Frontal cortex (tissue), 4 donors: Measurements from ENCODE around the gene TAS1R2. TPM values are rescaled to one million over a fixed set of nuclear protein-coding genes. Genes with fewer than 3 reads are reported as not detected.
"Not testable (repeated sequence)": the region's sequence is repeated elsewhere in the genome, so short reads cannot be mapped to it uniquely, and the experiment has no call there.

Experiments used
- DNase-seq, 2 donors: peaks; one replicate each; pipeline ENCODE4 v3.0.0; 2012; ENCODE audit warnings: low spot score in 2 of 2
- FAIRE-seq: peaks from 2 replicates; lab custom pipeline; 2012; peaks lifted over from hg19 to GRCh38; lab: Jason Lieb, UNC
- total RNA-seq: library from RNA; depleted of rRNA; stranded (reverse); fragments of >200 nt; gene quantifications from one replicate; pipeline ENCODE4 v1.2.3, GENCODE V29; 2014
- donor health status: control.
- donor health status: control.
- donor health status: control.

TAS1R2 gene
- total RNA-seq, result not detected

DNA sequence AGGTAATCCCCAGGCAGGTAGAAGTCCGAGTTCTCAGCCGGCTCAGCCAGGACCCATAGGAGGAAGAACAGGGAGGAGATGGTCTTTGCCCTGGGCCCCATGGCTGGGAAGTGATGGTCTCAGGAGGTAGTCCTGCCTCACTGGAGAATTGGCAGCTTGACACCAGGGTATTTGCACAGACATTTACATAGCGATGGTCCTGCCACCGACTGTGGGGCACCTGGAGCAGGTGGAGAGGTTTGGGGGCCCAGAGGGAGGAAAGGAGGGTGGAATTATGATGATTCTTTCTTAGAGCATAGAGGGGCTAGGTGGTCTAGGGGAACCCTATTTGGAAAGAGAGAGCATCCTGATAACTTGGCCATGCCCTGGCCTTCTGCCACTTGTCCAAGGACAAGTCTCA lies at the start of gene TAS1R2:
TSS of gene TAS1R2 (minus strand) at position 101 of the 400 bp plus-strand sequence. CDS start at position 101, 0 bp downstream.
- FAIRE-seq (no peak), DNase-seq (no peak)

DNA sequence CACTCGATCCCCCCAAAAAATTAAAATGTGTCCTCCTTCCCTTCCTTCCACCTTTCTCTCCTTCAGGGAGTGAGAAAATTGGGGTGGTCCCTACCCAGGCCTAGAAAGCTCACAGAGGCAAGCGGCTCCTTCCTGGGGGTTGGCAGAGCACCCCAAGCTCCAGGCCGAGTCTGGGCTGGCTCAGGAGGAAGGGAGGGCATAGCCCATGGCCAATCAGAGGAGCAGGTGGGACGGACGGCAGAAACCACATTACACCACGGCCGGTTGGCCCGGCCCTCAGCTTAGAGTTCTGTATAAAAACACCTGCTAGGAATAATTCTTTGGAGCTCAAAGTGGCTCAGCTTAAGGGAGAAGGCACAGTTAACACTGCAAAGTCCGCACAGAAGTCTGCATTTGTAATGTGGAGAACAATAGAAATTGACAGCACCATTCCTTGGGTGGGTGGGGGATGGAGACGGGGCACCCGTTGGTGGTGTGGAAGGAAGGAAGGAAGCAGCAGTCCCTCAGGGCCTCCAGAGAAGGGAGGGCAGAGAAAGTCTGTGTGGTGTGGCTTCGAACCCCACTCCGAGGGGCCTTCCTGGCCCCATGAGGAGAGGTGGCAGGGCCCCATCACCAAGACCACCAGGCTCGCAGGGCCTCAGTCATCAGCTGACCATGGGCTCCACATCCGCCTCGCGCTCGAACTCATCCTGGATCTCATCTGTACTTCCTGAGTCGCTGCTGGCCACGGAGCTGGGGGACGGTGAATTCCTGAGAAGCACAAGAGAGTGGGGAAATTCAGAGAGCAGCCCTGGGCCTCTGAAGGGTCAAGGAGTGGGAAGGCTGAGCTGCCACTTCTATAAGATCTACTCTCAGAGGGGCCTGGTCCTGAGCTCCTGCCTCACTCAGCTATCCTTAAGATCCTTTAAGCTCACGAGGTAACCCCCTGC lies 48.7 kb upstream of the TAS1R2 start:
- FAIRE-seq (no peak), DNase-seq (no peak)

- DNase-seq (peak in 1 of 2 donors; percentile 53), FAIRE-seq (no peak)
These were observed 47.8 kb upstream of the TAS1R2 start for GRCh38 chr1:18907021-18907916.

- DNase-seq (no peak), FAIRE-seq (no peak)
These were observed 43.9 kb upstream of the TAS1R2 start for GRCh38 chr1:18903291-18903756.

DNA sequence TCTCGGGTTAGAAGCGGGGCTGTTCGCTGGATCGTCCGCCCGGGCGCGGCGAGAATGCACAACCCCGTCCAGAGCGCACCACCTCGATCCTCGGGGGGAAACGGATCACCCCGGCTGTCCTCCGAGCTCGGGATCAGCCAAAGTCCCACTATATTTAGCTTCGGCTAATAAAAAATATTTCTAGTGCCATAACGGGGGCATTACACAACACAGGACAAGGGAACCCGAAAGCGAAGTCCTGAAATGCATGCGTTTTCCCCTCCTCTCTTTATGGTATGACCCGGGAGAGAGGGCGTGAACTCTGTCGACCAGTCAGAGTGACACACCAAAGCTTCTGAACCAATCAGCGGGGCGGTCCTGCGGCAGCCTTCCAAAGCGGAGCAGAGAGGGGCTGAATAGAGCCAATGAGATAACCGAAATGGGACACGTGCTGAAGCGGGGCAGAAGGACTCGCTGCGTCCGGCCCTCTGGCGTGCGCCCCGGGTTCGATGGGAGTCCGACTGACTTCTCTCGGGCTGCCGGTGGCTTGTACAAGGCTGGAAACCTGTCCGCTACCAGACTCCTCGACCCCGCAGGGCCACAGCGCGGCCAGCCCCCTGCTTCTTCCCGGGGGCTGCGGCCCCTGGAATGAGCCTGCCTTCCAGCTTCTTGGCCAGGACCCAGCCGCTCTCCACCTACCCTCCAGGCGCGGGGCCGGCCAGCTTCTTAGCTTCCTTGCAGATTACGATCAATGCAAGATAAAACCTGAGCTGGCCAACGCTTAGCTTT lies 43.2 kb upstream of the TAS1R2 start, which contains the start of gene ALDH4A1:
TSS of gene ALDH4A1 (minus strand) at position 33 of the 768 bp plus-strand sequence. CDS start at position 1, 32 bp downstream.
- FAIRE-seq (peak; percentile 85), DNase-seq (peak; percentile 99)

- no peak for FAIRE-seq
- peak in 1 of 2 donors; percentile 44 for DNase-seq
These were observed 42.6 kb upstream of the TAS1R2 start for GRCh38 chr1:18901952-18902522.

DNA sequence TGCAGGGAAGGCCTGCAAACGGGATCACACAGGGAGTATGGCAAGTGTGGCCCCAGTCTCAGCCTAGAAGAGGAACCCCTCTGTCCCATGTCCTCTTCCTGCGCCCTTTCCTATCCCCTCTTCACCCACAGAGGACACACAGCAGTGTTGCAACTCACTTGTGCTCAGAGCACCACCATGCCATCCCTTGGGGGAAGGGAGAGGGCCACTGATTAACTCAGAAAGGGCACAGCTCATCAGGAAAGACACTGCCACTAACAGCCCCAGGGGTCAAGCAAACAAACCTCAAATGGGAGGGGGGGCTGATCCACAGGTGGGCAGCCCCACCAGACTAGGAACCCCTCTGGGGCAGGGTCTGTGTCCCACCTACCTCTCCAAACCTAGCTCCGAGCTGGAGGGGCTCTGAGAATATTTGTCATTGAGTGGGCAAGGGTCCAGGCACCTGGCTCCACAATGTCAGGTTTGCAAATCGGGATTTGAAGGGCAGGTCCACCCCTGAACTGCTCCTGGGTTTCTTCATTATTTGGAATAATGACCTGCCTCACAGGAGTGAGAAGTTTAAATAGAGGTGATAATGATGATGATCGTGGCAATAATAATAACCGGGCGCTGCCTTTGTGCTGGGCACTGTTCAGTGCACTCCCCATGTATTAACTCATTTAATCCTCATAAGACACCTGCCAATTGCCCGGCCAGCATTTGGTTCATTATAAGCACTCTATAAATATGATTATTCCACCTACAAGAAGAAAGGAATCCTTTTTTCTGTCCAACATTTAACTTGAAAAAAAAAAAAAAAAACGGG lies 41.9 kb upstream of the TAS1R2 start:
- DNase-seq (no peak), FAIRE-seq (no peak)

DNA sequence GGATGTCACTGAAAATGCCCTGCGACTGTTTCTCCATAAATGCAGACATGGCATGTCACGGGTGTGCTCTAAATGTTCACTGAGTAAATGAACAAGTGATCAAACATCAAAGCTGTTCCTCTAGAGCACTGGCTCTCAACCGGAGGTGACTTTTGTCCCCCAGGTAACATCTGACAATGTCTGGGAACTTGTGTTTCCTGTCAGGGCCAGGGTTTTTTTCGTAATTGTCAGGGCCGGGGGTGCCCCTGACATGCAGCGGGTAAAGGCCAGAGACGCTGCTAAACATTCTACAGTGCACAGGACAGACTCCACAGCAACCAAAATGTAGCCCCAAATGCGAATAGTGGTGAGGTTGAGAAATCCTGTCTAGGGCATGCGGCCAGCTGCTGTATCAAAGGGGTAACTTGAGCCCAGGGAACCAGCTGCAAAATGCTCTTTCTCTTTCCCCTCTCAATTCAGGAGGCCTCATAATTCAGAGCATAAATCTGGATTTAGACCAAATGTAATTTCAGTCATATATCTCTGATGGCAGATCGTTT lies 40.9 kb upstream of the TAS1R2 start:
- no peak for DNase-seq

DNA sequence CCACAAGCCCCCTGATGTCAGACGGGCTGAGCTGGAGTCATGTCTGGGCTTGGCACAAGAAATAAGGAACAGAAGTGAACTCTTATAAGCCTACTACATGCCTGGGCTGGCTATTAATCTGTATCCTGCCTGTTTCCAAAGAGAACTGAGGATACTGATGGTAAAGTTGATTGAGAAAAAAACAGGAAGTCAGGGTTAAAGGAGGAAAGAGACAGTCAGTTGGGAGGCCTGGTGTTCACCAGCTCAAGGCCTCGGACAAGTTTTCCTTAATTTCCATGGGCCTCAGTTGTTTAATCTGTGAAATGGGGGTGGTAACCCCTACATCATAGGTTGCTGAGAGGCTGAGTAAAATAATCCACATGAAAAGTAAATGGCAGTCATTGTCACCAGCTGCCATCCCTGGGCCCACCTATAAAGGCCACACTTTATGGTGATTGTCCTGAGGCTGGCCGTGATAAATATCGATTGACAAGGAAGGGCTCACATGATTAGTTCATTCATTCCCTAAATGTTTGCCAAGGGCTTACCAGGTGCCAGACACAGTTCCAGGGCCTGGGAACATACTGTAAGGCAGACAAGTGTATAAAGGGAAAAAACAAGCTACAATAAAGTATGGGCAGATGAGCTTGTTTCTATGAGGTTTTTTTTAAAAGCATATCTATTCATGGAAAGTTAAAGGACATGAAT lies 40.0 kb upstream of the TAS1R2 start:
- DNase-seq (no peak), FAIRE-seq (no peak)

More for the DNA sequence above, 40.9 kb upstream of the TAS1R2 start:
- no peak for FAIRE-seq

DNA sequence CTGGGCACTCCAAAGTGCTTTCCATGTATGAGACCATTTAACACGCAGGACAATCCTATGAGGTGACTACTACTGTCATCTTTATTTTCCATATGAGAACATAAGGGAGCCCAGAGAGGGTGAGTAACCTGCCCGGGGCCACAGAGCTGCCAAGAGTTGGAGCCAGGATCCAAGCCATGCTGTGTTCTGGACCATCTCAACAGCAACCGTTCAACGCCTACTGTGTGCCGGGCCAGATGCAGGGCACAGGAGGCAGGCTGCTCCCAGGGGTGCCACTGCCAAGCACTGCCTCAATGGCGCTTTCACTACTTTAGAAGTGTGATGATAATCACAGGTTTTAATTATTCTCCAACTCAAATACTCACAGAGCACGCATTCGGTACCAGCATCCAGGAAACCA lies 39.1 kb upstream of the TAS1R2 start:
- no peak for FAIRE-seq
- DNase-seq, result no peak

DNA sequence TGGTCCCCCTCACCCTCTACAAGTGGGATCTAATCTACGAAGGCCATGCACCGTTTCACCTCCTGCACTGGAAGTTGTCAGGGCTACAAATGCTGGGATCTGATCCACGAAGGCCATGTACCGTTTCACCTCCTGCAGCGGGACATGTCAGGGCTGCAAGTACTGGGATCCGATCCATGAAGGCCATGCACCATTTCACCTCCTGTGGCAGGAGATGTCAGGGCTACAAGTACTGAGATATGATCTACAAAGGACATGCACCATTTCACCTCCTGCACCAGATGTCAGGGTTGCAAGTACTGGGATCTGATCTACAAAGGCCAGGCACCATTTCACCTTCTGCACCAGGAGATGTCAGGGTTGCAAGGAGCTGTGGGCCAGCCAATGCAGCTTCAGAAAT lies 35.9 kb upstream of the TAS1R2 start:
- DNase-seq (no peak), FAIRE-seq (no peak)

GRCh38 chr1:18893120-18893519 lies 33.7 kb upstream of the TAS1R2 start:
- FAIRE-seq, result no peak
- no peak for DNase-seq

DNA sequence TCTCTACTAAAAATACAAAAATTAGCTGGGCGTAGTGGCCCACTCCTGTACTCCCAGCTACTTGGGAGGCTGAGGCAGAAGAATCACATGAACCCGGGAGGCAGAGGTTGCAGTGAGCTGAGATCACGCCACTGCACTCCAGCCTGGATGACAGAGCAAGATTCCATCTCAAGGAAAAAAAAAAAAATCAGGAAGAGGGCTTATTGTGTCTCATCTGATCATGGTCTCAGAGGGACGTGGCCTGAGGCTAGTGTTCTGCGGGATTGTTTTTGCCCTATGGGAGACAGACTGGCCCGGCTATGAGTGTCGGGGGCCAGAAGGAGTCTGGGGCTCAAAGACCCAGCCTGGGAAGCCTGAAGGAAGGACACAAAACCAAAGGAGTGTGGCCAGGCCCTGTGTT lies 32.4 kb upstream of the TAS1R2 start:
- not testable (repeated sequence) for FAIRE-seq, DNase-seq

GRCh38 chr1:18891426-18891780 lies 31.9 kb upstream of the TAS1R2 start:
- DNase-seq (no peak), FAIRE-seq (no peak)

GRCh38 chr1:18890706-18891425 lies 31.4 kb upstream of the TAS1R2 start:
- DNase-seq (peak in 1 of 2 donors; percentile 35), FAIRE-seq (no peak)

- FAIRE-seq (no peak), DNase-seq (no peak)
These were observed 26.5 kb upstream of the TAS1R2 start for GRCh38 chr1:18886003-18886335.

DNA sequence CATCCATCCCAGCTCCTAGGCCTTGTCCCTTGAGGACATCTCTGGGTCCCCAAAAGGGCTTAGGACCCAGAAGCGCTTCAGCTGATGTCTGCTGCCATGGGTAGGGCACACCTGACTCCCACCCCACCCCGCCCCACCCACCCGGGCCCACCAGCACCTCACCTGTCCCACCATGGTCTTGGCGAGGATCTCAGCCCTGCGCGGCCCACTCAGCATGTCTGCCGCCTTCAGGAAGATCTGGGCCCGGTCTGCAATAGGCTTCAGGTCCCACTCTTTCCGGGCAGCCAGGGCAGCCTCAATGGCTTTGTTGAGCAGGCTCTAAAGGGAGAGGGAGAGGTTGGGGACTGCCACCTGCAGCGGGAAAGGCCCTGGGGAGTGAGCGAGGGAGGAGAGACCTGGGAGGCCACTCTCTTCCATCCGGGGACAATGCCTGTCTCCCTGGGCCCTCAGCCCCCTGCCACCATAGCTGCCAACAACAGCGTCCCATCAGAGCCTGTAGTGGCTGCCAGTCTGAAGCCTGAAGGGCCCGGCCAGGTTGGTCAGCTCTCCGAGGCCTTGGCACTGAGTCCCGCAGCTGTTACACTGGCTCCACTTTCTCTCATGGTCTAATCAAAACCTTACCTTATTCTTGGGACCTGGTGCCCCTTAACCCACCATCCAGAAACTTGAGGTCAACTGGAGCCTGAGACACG lies 26.0 kb upstream of the TAS1R2 start:
- FAIRE-seq, result no peak
- no peak for DNase-seq
